ENCODE results near the gene ELF3.

GRCh38 chr1:202058001-202058908 lies 47.9 kb downstream of the ELF3 start:
- TF ChIP-seq, protein P1, sequence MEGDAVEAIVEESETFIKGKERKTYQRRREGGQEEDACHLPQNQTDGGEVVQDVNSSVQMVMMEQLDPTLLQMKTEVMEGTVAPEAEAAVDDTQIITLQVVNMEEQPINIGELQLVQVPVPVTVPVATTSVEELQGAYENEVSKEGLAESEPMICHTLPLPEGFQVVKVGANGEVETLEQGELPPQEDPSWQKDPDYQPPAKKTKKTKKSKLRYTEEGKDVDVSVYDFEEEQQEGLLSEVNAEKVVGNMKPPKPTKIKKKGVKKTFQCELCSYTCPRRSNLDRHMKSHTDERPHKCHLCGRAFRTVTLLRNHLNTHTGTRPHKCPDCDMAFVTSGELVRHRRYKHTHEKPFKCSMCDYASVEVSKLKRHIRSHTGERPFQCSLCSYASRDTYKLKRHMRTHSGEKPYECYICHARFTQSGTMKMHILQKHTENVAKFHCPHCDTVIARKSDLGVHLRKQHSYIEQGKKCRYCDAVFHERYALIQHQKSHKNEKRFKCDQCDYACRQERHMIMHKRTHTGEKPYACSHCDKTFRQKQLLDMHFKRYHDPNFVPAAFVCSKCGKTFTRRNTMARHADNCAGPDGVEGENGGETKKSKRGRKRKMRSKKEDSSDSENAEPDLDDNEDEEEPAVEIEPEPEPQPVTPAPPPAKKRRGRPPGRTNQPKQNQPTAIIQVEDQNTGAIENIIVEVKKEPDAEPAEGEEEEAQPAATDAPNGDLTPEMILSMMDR (IDR thresholded peaks at IDR 0.05; ENCODE audit: low read depth, low read length, missing input control), result no peak
- TF ChIP-seq, protein P2, sequence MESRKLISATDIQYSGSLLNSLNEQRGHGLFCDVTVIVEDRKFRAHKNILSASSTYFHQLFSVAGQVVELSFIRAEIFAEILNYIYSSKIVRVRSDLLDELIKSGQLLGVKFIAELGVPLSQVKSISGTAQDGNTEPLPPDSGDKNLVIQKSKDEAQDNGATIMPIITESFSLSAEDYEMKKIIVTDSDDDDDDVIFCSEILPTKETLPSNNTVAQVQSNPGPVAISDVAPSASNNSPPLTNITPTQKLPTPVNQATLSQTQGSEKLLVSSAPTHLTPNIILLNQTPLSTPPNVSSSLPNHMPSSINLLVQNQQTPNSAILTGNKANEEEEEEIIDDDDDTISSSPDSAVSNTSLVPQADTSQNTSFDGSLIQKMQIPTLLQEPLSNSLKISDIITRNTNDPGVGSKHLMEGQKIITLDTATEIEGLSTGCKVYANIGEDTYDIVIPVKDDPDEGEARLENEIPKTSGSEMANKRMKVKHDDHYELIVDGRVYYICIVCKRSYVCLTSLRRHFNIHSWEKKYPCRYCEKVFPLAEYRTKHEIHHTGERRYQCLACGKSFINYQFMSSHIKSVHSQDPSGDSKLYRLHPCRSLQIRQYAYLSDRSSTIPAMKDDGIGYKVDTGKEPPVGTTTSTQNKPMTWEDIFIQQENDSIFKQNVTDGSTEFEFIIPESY (IDR thresholded peaks at IDR 0.05), result no peak
- TF ChIP-seq MAX (IDR thresholded peaks at IDR 0.05) (no peak), GABPA (IDR thresholded peaks at IDR 0.05 in 1 of 2, conservative IDR thresholded peaks at IDR 0.05 in 1 of 2) (no peak), HNF4A (conservative IDR thresholded peaks at IDR 0.05) (peak in 1 of 2 donors; percentile 17), EGR1 (IDR thresholded peaks at IDR 0.05; ENCODE audit: low read depth in 2 of 2) (no peak)
- TF ChIP-seq, protein P3, sequence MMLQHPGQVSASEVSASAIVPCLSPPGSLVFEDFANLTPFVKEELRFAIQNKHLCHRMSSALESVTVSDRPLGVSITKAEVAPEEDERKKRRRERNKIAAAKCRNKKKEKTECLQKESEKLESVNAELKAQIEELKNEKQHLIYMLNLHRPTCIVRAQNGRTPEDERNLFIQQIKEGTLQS (IDR thresholded peaks at IDR 0.05), result no peak

All from liver (tissue), 3 donors.